GM21423 (cell line): ENCODE results near the gene EPN3.

ENCODE experiments used
- ATAC-seq: cut with Tn5 transposase; IDR thresholded peaks from one replicate; pipeline ENCODE4 v1.9.1; 2021; ENCODE audit warnings: mild to moderate bottlenecking, moderate library complexity; ENCODE audit not compliant: unreplicated experiment

EPN3 gene

DNA sequence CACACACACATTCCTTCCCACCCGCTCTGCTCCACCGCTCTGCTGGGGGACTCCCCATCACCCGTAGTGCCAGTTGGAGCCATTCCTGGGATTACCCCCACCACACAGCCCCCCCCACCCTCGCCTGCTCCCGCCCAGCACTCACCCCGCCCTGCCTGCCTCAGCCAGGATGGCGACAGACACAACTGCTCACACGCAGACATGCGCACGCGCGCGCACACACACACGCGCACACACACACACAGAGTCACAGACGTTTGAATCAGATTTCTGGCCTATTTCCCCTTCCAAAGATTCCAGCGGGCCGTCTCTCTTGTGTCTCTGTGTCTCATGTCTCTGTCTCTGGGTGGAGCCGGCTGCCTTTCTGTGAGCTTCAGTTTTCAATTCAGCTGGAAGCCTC, 32.4 kb downstream of the EPN3 start:
- ATAC-seq = no peak

DNA sequence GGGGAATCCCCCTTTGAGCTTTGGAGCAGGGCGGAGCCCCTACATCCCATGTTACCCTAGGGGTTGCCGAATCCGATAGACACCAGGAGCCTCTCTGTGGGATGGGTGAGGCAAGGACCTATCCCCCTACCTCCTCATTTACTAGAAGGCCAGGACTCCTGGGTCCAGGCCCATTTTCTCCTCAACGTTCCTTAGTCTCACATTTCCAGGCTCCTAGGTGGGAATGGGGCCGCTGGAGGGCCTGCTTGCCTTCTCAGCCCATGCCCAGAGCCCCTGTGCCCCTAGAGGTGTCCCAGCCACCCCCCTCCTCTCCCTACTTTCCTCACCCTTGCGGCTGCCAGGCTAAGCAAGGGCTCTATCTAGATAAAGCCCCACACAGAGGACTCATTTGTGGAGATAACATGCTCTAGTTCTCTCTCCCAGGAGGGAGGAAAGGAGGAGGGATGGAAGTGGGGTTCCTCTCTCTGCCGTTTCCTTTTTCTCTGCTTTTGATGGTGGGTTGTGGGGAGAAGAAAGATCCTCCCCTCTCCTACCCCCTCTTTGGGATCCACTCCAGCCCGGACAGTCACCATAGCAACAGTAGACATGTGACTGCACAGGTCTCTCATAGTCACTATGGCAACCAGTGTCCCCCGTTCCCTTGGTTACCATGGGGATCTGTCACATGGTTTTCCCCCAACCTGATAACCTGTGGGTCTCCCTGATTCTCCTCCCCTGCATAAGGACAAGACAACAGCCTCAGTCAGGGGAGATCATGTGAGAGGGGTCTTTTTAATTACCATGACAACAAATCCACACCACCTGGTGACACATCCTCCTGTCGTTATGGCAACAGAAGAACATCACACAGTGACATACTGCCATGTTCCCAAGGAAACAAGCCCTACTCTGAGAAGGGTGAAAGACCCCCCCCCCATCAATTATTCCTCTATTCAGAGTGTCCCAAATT, 33.1 kb downstream of the EPN3 start:
- no peak for ATAC-seq

DNA sequence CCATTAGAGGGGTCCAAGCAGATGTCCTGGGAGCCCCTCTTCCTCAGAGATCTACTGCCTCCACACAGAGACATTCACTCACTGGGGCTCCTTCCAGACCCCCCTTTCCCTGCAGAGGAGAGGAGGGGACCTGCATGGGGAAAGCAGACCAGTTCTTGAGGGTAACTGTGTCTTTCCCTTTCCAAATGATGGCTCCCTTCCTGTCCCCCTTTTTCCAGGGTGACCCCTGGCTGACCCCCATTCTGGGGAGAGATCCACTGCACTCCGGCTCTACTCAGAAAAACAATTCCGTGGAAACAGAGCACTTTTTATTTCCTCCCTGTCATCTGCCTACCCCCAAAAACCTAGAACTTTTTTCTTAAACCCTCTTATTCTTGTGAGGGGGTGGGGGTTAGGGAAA, 34.4 kb downstream of the EPN3 start:
- no peak for ATAC-seq

DNA sequence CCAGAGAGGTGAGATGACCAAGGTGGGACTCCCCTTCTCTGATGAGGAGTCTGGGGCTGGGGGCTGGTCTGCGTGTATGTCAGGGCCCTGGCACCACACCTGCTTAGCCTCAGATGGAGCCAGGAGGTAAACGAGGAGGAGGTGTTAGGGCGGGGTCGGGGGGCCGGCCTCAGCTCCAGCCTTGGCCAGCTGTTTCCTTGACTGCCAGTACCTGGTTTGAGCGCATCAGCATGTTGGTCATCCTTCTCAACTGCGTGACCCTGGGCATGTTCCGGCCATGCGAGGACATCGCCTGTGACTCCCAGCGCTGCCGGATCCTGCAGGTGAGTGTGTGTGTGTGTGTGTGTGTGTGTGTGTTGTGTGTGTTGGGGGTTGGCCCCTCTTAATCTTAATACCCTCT, 36.1 kb downstream of the EPN3 start:
- no peak for ATAC-seq

DNA sequence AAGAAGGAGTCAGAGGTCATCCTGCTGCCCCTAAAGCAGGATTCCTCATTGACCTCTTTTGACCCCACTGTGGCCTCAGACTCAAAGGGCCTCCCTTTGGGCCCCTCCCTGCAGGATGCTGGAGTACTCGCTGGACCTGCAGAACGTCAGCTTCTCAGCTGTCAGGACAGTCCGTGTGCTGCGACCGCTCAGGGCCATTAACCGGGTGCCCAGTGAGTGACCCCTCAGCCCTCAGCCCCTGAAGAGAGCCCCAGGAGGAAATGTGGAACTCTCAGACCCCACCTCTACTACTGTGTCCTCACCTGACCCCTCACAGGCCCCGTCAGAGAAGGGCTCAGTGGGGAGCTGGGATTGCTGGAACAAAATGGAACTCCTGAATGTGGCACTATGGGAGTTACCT, 37.1 kb downstream of the EPN3 start:
- ATAC-seq = no peak

DNA sequence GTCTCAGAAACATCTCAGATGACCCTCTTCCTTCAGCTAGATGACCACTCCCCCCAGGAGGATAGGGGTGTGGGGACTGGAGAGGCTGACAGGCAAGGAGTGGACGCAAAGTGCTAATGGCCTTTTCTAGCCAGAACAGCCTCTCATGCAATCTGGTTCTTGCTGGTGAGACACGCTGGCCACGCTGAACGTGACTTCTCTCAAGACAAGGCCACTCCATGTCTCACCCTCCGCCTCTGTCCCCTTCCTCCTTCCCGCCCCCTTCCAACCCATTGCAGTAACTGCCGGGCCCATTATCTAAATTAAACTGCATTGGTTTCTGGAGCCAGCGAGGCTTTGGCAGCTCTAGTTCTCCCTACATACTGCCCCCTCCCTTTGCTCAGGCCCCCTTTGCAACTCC, 37.5 kb downstream of the EPN3 start:
- ATAC-seq = no peak

DNA sequence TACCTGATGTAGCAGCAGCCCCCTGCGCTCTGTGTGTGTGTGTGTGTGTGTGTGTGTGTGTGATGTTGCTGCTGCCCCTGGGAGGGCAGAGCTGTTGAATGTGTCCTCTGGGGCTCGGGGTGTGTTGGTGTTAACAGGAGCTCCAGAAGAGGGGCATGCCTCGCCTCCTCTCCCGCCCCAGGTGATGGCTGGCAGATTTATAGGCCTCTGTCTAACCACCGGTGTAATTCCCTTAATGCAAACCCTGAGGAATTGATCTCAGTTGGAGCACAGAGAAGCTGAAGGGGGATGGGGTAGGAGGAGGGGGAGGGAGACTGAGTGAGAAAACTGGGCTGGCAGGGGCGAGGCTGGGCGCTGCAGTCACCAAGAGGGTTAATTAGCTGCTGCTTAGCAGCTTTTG, 38.0 kb downstream of the EPN3 start:
- no peak for ATAC-seq

DNA sequence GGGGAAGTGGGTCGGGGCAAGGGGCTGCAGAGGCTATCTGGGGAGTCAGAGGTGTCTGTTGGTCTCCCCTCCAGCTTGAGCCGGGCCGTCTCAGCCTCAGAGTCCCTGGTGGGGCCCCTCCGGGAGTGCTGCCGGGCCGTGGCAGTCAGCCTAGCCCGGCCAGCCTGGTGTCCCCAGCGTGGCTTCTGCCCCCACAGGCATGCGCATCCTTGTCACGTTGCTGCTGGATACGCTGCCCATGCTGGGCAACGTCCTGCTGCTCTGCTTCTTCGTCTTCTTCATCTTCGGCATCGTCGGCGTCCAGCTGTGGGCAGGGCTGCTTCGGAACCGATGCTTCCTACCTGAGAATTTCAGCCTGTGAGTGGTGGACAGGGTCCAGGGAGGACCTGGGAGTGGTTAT, 39.1 kb downstream of the EPN3 start:
- ATAC-seq = no peak

DNA sequence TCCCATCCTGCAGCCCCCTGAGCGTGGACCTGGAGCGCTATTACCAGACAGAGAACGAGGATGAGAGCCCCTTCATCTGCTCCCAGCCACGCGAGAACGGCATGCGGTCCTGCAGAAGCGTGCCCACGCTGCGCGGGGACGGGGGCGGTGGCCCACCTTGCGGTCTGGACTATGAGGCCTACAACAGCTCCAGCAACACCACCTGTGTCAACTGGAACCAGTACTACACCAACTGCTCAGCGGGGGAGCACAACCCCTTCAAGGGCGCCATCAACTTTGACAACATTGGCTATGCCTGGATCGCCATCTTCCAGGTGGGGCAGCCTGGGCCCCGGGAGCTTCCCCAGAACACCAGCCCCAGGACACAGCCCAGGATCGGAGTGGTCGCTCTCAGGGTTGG, 40.0 kb downstream of the EPN3 start:
- no peak for ATAC-seq

DNA sequence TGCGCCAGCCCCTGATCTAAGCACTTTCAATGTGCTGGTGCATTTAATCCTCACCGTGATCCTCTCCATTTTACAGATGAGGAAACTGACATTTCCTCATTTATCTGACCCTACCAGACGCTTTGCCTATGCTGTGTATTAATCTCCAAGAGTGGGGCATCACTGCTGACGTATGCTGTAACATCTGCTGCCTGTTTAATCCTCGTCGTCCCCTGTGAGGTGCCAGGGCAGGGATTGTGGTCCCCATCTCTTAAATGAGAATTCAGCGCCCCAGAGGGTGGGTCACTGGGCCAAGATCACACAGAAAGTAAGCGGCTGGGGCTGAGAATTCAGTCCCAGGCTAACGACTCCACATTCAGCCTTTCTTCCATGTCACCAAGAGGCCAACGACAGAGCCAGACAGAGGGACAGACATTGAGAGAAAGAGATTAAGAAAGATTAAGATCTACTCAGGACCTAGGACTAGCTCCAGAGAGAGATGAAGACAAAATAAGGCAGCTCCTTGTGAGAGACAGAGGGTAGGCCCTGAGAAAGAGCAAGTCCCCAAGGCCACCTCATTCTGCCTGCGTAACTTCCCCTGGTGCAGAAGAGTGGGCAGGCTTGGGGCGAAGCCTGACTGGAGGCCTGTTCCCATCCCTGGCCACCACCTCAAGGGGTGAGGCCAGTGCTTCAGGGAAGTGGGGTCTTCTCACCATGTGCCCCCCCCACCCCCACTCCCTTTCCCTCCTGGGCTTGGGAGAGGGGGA, 41.5 kb downstream of the EPN3 start:
- no peak for ATAC-seq

DNA sequence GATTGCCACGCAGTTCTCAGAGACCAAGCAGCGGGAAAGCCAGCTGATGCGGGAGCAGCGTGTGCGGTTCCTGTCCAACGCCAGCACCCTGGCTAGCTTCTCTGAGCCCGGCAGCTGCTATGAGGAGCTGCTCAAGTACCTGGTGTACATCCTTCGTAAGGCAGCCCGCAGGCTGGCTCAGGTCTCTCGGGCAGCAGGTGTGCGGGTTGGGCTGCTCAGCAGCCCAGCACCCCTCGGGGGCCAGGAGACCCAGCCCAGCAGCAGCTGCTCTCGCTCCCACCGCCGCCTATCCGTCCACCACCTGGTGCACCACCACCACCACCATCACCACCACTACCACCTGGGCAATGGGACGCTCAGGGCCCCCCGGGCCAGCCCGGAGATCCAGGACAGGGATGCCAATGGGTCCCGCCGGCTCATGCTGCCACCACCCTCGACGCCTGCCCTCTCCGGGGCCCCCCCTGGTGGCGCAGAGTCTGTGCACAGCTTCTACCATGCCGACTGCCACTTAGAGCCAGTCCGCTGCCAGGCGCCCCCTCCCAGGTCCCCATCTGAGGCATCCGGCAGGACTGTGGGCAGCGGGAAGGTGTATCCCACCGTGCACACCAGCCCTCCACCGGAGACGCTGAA, 43.2 kb downstream of the EPN3 start:
- ATAC-seq = no peak

DNA sequence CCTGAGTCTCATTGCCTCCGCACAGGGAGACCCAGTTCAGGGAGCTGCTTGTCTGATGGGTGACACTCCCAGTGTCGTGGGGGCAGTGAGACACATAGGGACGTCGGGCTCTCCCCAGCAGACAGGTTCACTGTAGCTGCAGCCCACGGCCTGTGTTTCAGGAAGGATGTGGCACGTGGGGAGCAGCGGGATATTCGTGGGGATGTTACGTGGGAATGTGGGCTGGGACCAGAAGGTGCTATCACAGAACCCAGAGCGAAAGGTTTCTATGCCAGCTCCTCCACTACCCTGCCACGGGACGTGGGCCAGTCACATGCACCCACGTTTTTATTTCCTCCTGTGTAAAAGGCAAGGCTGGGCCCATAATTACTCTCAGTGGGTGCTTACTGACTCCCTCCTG, 44.3 kb downstream of the EPN3 start:
- no peak for ATAC-seq

DNA sequence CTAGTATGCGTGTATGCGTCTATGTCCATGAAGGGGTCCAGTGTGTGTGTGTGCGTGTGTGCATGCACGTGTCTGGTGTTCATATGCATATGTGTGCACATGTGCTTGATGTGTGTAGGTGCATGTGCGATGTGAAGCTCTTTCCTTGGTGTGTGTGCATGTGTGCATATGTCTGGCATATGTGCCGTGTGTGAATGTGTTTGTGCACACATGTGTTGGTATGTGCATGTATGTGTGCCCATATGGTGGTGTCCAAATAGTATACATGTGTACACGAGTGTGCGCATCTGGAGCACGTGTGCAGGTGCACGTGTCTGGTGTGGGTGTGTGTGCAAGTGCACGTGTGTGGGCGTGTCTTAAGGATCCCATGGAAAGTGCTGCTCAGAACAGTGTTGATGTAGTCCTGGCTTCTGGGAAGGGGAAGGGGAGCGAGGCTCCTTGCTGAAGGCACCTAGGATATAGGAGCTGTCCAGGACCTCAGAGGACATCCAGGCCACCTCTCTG, 45.0 kb downstream of the EPN3 start:
- ATAC-seq = no peak

DNA sequence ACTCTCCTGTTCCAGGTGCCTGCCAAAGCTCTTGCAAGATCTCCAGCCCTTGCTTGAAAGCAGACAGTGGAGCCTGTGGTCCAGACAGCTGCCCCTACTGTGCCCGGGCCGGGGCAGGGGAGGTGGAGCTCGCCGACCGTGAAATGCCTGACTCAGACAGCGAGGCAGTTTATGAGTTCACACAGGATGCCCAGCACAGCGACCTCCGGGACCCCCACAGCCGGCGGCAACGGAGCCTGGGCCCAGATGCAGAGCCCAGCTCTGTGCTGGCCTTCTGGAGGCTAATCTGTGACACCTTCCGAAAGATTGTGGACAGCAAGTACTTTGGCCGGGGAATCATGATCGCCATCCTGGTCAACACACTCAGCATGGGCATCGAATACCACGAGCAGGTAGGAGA, 45.6 kb downstream of the EPN3 start:
- ATAC-seq = no peak

DNA sequence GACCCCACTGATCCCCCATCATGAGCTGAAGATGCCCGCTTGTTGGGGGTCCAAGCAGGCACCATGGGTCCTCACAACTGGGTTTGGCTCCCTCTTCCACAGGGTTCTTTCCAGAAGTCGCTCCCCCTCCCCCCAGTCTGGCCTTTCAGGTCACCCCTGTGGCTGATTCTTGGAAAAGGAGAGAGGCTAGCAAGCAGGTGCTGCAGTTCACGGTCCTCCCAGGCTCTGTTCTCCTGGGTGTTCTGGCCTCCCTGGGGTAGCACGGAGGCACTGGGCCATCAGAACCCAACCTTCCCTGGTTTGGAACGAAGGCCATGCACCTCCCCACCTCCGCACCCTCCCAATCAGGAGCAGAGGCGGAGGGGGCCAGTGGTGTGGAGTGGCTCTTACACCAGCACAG, 46.9 kb downstream of the EPN3 start:
- ATAC-seq = no peak

DNA sequence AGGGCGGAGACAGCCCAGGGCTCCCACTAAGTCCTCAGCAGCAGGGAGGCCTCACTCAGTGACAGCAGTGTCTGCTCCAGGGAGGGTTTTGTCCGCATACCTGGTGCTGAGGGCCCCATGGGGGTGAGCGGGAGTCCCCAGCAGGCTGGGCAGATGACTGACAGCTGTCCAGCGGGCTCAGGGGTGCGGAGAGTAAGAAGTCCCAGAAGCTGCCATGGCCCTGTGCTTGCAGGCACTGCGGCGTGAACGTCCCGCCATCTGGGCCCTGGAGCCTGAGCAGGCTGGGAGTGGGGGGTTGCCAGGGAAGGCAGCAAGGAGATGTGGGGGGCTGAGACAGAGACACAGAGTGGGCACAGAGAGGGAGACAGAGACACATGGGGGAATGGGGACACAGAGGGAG, 48.1 kb downstream of the EPN3 start:
- no peak for ATAC-seq

DNA sequence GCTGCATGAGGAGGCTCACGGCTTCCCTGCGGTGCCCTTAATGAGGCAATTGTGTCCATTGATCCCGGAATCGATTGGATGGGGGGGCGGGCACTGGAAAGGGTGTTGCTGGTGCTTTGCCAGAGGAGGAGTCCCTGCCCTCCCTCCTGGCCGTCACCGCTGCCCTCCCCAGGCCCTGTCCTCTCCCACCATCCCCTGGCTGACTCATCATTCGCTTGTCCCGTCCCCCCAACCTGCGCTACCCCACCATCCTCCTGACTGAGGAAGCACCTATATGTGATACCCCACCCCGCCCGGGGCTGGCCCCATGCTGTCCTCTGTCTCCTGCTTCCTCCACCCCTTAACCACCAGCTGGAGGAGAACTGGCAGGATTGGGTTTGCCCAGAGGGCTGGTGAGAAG, 48.8 kb downstream of the EPN3 start:
- no peak for ATAC-seq

DNA sequence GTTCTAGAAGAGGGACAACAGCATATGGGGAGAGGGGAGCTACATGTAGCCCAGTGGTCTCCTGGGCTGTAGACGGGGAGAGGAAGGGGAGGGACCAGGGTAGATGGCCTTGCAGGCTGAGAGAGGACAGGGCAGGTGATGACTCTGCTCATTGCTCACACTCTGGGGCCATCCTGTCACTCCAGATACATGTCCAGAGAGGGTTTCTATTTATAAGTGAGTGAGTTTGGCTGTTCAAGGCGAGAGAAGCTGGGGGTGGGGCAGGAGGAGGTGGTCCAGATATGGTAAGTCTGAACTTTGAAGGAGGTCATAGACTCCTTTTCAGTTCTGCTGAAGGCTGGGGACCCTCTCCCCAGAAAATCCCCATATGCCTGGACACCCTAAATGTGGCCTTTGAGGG, 50.2 kb downstream of the EPN3 start:
- ATAC-seq = no peak

DNA sequence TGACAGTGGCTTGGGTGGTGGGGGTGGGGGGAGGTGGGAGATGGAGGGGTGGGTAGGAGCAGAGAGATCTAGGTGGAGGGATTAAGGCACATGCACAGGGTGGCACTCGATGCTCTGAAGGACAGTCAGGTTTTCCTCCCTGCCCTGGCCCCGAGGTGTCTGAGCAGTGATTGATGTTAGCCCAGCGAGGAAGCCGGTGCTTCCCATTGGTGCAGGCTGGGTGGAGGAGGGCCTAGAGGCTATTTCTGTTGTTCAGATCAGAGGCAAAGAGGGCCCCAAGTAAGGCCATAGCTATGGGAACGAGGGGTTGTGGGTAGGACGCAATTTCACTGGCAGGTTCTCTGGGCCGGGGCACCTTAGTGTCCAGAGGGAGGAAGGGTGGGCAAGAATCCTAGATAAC, 51.1 kb downstream of the EPN3 start:
- no peak for ATAC-seq

DNA sequence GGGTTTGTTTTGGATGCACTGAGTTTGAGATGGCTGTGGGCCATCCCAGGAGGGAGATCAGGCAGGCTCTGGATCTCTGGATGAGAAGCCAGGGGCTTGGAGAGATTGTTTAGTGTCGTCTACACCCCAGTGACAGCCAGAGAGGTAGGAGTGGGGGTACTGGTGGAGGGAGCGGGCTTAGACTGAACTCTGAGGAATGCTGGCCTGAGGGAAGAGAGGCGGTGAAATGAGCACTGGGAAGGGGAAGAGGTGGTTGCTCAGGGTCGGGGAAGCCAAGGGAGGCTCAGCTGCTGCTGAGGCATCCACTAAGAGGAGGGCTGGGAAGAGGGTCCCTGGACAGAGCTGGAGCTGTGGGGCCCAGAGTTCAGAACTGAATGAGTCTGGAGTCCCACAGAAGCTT, 51.6 kb downstream of the EPN3 start:
- no peak for ATAC-seq

DNA sequence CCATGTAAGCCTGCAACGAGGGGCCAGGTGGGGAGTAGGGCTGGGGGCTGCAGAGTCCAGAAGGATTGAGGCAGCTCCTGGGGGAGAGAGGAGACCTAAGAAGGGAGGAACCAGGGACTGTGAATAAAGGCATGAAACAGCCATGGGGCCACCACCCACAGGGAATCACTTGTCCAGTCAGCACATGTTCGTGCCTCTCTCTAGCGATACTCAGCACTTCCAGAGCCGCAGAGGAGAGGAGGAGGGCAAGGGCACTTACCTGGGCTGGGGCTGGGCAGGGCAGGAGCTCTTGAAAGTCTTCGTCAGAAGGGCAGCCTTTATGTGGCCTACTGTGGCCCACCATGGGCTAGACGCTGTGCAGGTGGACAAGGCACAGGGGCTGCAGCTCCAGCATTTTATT, 52.2 kb downstream of the EPN3 start:
- no peak for ATAC-seq

DNA sequence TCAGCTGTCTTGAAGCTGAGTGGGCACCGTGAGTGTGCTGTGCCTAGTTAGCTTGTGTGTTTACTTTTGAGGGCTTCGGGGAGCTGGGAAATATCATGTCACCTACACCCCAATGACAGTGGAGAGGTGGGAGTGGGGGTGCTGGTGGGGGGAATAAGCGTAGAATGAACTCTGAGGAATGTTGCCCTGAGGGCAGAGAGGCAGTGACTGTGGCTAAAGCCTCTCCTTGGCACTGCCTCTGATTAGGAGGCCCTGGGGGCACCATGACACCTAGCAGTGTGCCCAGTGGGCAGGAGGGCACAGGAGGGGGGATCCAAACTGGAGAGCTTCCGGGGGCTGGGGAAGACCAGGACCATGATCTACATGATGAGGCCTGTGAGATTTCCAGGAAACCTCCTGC, 52.8 kb downstream of the EPN3 start:
- ATAC-seq = no peak
